Limb (tissue), 2 donors: ENCODE results near the gene KRTAP13-2.

Source experiments
- DNase-seq, 2 donors: peaks; one replicate each; pipeline ENCODE4 v3.0.0-alpha.2; 2016; ENCODE audit errors: extremely low spot score in 2 of 2

The KRTAP13-2 gene

DNA sequence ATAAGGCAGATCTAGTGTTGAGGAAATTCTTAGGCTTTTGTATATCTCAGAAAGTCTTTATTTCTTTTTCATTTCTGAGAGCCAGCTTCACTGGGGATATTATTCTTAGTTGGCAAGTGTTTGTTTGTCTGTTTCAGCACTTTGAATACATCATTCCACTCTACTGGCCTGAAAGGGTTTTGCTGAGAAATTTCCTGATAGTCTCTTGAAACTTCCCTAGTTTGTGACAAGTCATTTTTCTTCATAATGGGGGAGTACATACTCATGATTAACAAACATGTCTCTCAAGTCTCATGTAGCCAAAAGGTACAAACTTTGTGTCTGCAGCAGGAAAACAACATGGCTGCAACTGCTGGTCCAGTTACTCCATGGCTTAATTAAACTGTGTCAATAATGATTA lies 45.7 kb downstream of the KRTAP13-2 start:
- no peak for DNase-seq
